ENCODE measurements around the gene IGF2R. TPM values are rescaled to one million over a fixed set of nuclear protein-coding genes. Genes with fewer than 3 reads are reported as not detected.
"Not testable (repeated sequence)": the region's sequence is repeated elsewhere in the genome, so short reads cannot be mapped to it uniquely, and the experiment has no call there.

Gene IGF2R
- total RNA-seq, 2 donors from 2014 or later: 60.3 to 91.3 TPM

GRCh38 chr6:160089534-160089897, 120.6 kb downstream of the IGF2R start:
- DNase-seq (ENCODE audit: low spot score): no peak
- no peaks in the 10 kb centered on the region for H3K9me3 ChIP-seq
- peak overlapping the region in 1 of 2 donors; percentile 1 for H3K27ac ChIP-seq
- WGBS: 97% methylated on average over 7 of the region's 7 CpGs
- peaks cover 3 to 33% of the 10 kb centered on the region in 2 donors for H3K36me3 ChIP-seq
- H3K4me3 ChIP-seq: no peak overlapping the region
- intact Hi-C loops (cut with DNase I): loop anchor here (2.0 to 5.0 kb wide), 2 partner anchors 45 to 368 kb away; no protein-coding TSS in a partner anchor
- no peaks in the 10 kb centered on the region for H3K4me1 ChIP-seq (replicated peaks)
- TF ChIP-seq POLR2AphosphoS5 (IDR thresholded peaks at IDR 0.05) (no peak), CTCF (IDR thresholded peaks at IDR 0.05) (no peak), POLR2A (IDR thresholded peaks at IDR 0.05) (no peak)
- H3K27me3 ChIP-seq (replicated peaks; ENCODE audit: insufficient read depth): no peaks in the 10 kb centered on the region

GRCh38 chr6:160090442-160091239, 121.8 kb downstream of the IGF2R start:
- WGBS: 93% methylated on average over 30 of the region's 32 CpGs
- peaks cover 3 to 32% of the 10 kb centered on the region in 2 donors for H3K36me3 ChIP-seq

GRCh38 chr6:160092176-160092575, 123.3 kb downstream of the IGF2R start:
- H3K27me3 ChIP-seq (replicated peaks; ENCODE audit: insufficient read depth); H3K4me3 ChIP-seq; DNase-seq (ENCODE audit: low spot score); H3K9me3 ChIP-seq; H3K27ac ChIP-seq; H3K4me1 ChIP-seq (replicated peaks); intact Hi-C loops (cut with DNase I): not testable (repeated sequence)
- 94% methylated on average over 6 of the region's 6 CpGs for WGBS
- H3K36me3 ChIP-seq: peaks cover 3 to 22% of the 10 kb centered on the region in 2 donors

More at GRCh38 chr6:160090442-160091239, 121.8 kb downstream of the IGF2R start:
- DNase-seq (ENCODE audit: low spot score); H3K27ac ChIP-seq; H3K9me3 ChIP-seq; H3K27me3 ChIP-seq (replicated peaks; ENCODE audit: insufficient read depth); intact Hi-C loops (cut with DNase I); H3K4me3 ChIP-seq; H3K4me1 ChIP-seq (replicated peaks): not testable (repeated sequence)

- intact Hi-C loops (cut with DNase I): no loop called here
- Histone ChIP-seq H3K36me3 (peaks cover 3 to 22% of the 10 kb centered on the region in 2 donors), H3K4me1 (replicated peaks) (no peaks in the 10 kb centered on the region), H3K27ac (no peak overlapping the region), H3K4me3 (no peak overlapping the region), H3K27me3 (replicated peaks; ENCODE audit: insufficient read depth) (no peaks in the 10 kb centered on the region), H3K9me3 (no peaks in the 10 kb centered on the region)
- TF ChIP-seq POLR2AphosphoS5 (IDR thresholded peaks at IDR 0.05): no peak
- TF ChIP-seq POLR2A (IDR thresholded peaks at IDR 0.05): no peak
- no peak for TF ChIP-seq CTCF (IDR thresholded peaks at IDR 0.05)
- 87% methylated on average over 10 of the region's 10 CpGs for WGBS
- no peak for DNase-seq (ENCODE audit: low spot score)
Measured at GRCh38 chr6:160092602-160093001, 123.7 kb downstream of the IGF2R start.

- no peak for DNase-seq (ENCODE audit: low spot score)
- Histone ChIP-seq H3K27me3 (replicated peaks; ENCODE audit: insufficient read depth) (no peaks in the 10 kb centered on the region), H3K4me3 (no peak overlapping the region), H3K36me3 (peaks cover 3 to 22% of the 10 kb centered on the region in 2 donors), H3K4me1 (replicated peaks) (no peaks in the 10 kb centered on the region), H3K27ac (no peak overlapping the region), H3K9me3 (no peaks in the 10 kb centered on the region)
- intact Hi-C loops (cut with DNase I): no loop called here
- 84% methylated on average over 7 of the region's 7 CpGs for WGBS
- TF ChIP-seq CTCF (IDR thresholded peaks at IDR 0.05) (no peak), POLR2AphosphoS5 (IDR thresholded peaks at IDR 0.05) (no peak), POLR2A (IDR thresholded peaks at IDR 0.05) (no peak)
Measured at GRCh38 chr6:160093061-160093460, 124.2 kb downstream of the IGF2R start.

GRCh38 chr6:160093946-160094345, 125.1 kb downstream of the IGF2R start:
- Histone ChIP-seq H3K9me3 (no peaks in the 10 kb centered on the region), H3K36me3 (peaks cover 3 to 22% of the 10 kb centered on the region in 2 donors), H3K27ac (peak overlapping the region in 1 of 2 donors; percentile 12), H3K4me1 (replicated peaks) (no peaks in the 10 kb centered on the region), H3K4me3 (no peak overlapping the region), H3K27me3 (replicated peaks; ENCODE audit: insufficient read depth) (no peaks in the 10 kb centered on the region)
- DNase-seq (ENCODE audit: low spot score): no peak
- no peak for TF ChIP-seq CTCF (IDR thresholded peaks at IDR 0.05)
- no peak for TF ChIP-seq POLR2A (IDR thresholded peaks at IDR 0.05)
- no peak for TF ChIP-seq POLR2AphosphoS5 (IDR thresholded peaks at IDR 0.05)
- intact Hi-C loops (cut with DNase I): no loop called here
- WGBS: 86% methylated on average over 4 of the region's 4 CpGs
